Brain microvascular endothelial cell (primary cell): ENCODE measurements around the gene ATP5F1B.
A peak's percentile ranks its signal among the peaks of the same experiment; 100 is the strongest.

Source experiments
- DNase-seq: peaks from one replicate; pipeline ENCODE4 v3.0.0-alpha.2; 2020
- H3K27ac ChIP-seq: fragments of 250-450 bp; sonication (Bioruptor Pico); 2 replicates; pipeline ENCODE4 v1.5.1; 2020; ENCODE audit warnings: mild to moderate bottlenecking, moderate library complexity
- H3K27me3 ChIP-seq: fragments of 250-450 bp; sonication (Bioruptor Pico); replicated peaks from 2 replicates; pipeline ENCODE4 v1.5.1; 2020; ENCODE audit warnings: mild to moderate bottlenecking
- H3K36me3 ChIP-seq: fragments of 250-450 bp; sonication (Bioruptor Pico); replicated peaks from 2 replicates; pipeline ENCODE4 v1.5.1; 2020; ENCODE audit warnings: mild to moderate bottlenecking
- H3K4me3 ChIP-seq: 2 replicates; pipeline ENCODE4 v1.5.1; 2011; ENCODE audit warnings: low read depth, mild to moderate bottlenecking, control low read depth, low read length, moderate library complexity
- CTCF ChIP-seq: IDR thresholded peaks from 2 replicates; pipeline ENCODE4 v1.5.1; 2011; ENCODE audit warnings: low read depth, mild to moderate bottlenecking, moderate library complexity, low read length, control low read depth, inconsistent platforms; ENCODE audit errors: missing control alignments
- in situ Hi-C: cut with HindIII; loops from 2 replicates; pipeline ENCODE4 v1.10.0; 2017; ENCODE audit warnings: low sequenced_read_pairs, low pct_ligation_motif_present

ATP5F1B gene

GRCh38 chr12:56645717-56646446, at the start of gene ATP5F1B:
ATP5F1B (minus strand) TSS chr12:56645984; CDS start chr12:56645963, 21 bp downstream.
- in situ Hi-C loops, result no loop called here
- Histone ChIP-seq H3K27me3 (no peaks in the 10 kb centered on the region), H3K36me3 (peaks cover 33% of the 10 kb centered on the region), H3K27ac (peak within 1 kb of the TSS; percentile 60), H3K4me3 (peak within 1 kb of the TSS; percentile 100)
- TF ChIP-seq CTCF, result no peak
- DNase-seq, result peak; percentile 100

GRCh38 chr12:56694161-56694560, 48.4 kb upstream of the ATP5F1B start:
- in situ Hi-C loops, result no loop called here
- TF ChIP-seq CTCF, result no peak
- H3K27ac ChIP-seq, result no peak overlapping the region
- H3K27me3 ChIP-seq, result no peaks in the 10 kb centered on the region
- H3K4me3 ChIP-seq, result no peak overlapping the region
- no peaks in the 10 kb centered on the region for H3K36me3 ChIP-seq
- DNase-seq, result no peak

- H3K27me3 ChIP-seq, result no peaks in the 10 kb centered on the region
- no peak for TF ChIP-seq CTCF
- in situ Hi-C loops, result no loop called here
- H3K27ac ChIP-seq, result peak overlapping the region; percentile 92
- H3K4me3 ChIP-seq, result peak overlapping the region; percentile 62
- no peaks in the 10 kb centered on the region for H3K36me3 ChIP-seq
- DNase-seq, result no peak
Observed at GRCh38 chr12:56688846-56689109, 43.0 kb upstream of the ATP5F1B start.

- Histone ChIP-seq H3K4me3 (peak within 1 kb of the TSS; percentile 99), H3K27ac (peak within 1 kb of the TSS; percentile 92), H3K36me3 (no peaks in the 10 kb centered on the region), H3K27me3 (no peaks in the 10 kb centered on the region)
- DNase-seq, result peak; percentile 97
- TF ChIP-seq CTCF, result no peak
- in situ Hi-C loops, result no loop called here
Observed at GRCh38 chr12:56688129-56688845, 42.5 kb upstream of the ATP5F1B start, which contains the start of gene PTGES3. PTGES3 (minus strand) TSS chr12:56688284; CDS start chr12:56687999, 285 bp downstream.

GRCh38 chr12:56687223-56688128, 41.7 kb upstream of the ATP5F1B start:
- no peak for TF ChIP-seq CTCF
- no peak for DNase-seq
- in situ Hi-C loops, result no loop called here
- Histone ChIP-seq H3K27ac (peak overlapping the region; percentile 92), H3K36me3 (no peaks in the 10 kb centered on the region), H3K4me3 (peak overlapping the region; percentile 99), H3K27me3 (no peaks in the 10 kb centered on the region)
